ENCODE data around the gene GPR83.

- TF ChIP-seq POLR2A (IDR thresholded peaks at IDR 0.05) (no peak), EP300 (IDR thresholded peaks at IDR 0.05) (no peak), CTCF (IDR thresholded peaks at IDR 0.05) (no peak), POLR2AphosphoS5 (IDR thresholded peaks at IDR 0.05) (no peak)
These were observed 16.3 kb upstream of the GPR83 start for GRCh38 chr11:94417386-94417987.
